Retinal pigment epithelial cell (primary cell): ENCODE measurements around the gene PPIA.
A peak's percentile ranks its signal among the peaks of the same experiment; 100 is the strongest.

Experiments
- DNase-seq: peaks from one replicate; pipeline ENCODE4 v3.0.0-alpha.2; 2010; ENCODE audit warnings: low read depth
- H3K4me3 ChIP-seq: 2 replicates; pipeline ENCODE4 v1.5.1; 2011; ENCODE audit warnings: mild to moderate bottlenecking, low read length, control low read depth, moderate library complexity
- TF ChIP-seq, protein P1 (sequence below): conservative IDR thresholded peaks from 2 replicates; pipeline ENCODE4 v1.5.1; 2011; ENCODE audit warnings: low read depth, low read length, control low read depth, inconsistent platforms

The PPIA gene

GRCh38 chr7:44760034-44760580, 36.4 kb upstream of the PPIA start:
- no peak for DNase-seq
- TF ChIP-seq, protein P1, sequence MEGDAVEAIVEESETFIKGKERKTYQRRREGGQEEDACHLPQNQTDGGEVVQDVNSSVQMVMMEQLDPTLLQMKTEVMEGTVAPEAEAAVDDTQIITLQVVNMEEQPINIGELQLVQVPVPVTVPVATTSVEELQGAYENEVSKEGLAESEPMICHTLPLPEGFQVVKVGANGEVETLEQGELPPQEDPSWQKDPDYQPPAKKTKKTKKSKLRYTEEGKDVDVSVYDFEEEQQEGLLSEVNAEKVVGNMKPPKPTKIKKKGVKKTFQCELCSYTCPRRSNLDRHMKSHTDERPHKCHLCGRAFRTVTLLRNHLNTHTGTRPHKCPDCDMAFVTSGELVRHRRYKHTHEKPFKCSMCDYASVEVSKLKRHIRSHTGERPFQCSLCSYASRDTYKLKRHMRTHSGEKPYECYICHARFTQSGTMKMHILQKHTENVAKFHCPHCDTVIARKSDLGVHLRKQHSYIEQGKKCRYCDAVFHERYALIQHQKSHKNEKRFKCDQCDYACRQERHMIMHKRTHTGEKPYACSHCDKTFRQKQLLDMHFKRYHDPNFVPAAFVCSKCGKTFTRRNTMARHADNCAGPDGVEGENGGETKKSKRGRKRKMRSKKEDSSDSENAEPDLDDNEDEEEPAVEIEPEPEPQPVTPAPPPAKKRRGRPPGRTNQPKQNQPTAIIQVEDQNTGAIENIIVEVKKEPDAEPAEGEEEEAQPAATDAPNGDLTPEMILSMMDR = no peak
- no peak overlapping the region for H3K4me3 ChIP-seq

- DNase-seq = no peak
- H3K4me3 ChIP-seq = no peak overlapping the region
- TF ChIP-seq, protein P1 = no peak
These were observed 35.0 kb upstream of the PPIA start for GRCh38 chr7:44761207-44762161.

GRCh38 chr7:44762300-44762699, 34.2 kb upstream of the PPIA start:
- no peak for DNase-seq
- TF ChIP-seq, protein P1 = no peak
- H3K4me3 ChIP-seq = no peak overlapping the region

- no peak overlapping the region for H3K4me3 ChIP-seq
- TF ChIP-seq, protein P1 = no peak
- no peak for DNase-seq
These were observed 33.6 kb upstream of the PPIA start for GRCh38 chr7:44762726-44763522.

GRCh38 chr7:44764081-44764480, 32.4 kb upstream of the PPIA start:
- DNase-seq = no peak
- H3K4me3 ChIP-seq = no peak overlapping the region
- TF ChIP-seq, protein P1 = no peak

- TF ChIP-seq, protein P1 = peak; percentile 13
- no peak overlapping the region for H3K4me3 ChIP-seq
- DNase-seq = no peak
These were observed 31.6 kb upstream of the PPIA start for GRCh38 chr7:44764665-44765578.
